Panc1 (cell line): ENCODE data around the gene PCDHGC5. TPM values are rescaled to one million over a fixed set of nuclear protein-coding genes. Genes with fewer than 3 reads are reported as not detected.

Experiments
- ATAC-seq: fragments of 200-7000 bp; cut with Tn5 transposase; 2 replicates; pipeline ENCODE4 v1.9.1; 2020; ENCODE audit warnings: mild to moderate bottlenecking, moderate library complexity
- BruUV-seq: library from RNA; stranded (reverse); fragments of 400-500 nt; replicated peaks from 2 replicates; lab custom pipeline; 2021; lab: Mats Ljungman, UMichigan
- CTCF ChIA-PET: fragments of 300-600 bp; sonication (Branson Sonifier 250); formaldehyde crosslinking; loops from one replicate; lab custom pipeline; 2022; ENCODE audit warnings: antibody characterized with exemption; lab: Charles Lee
- POLR2A ChIA-PET: fragments of 300-600 bp; sonication (Branson Sonifier 250); formaldehyde crosslinking; loops from one replicate; lab custom pipeline; 2022; ENCODE audit warnings: antibody characterized with exemption; lab: Charles Lee
- DNase-seq: peaks from one replicate; pipeline ENCODE4 v3.0.0-alpha.2; 2010; ENCODE audit warnings: low read depth, low spot score
- H3K27ac ChIP-seq: 2 replicates; pipeline ENCODE4 v1.5.1; 2011; ENCODE audit warnings: mild to moderate bottlenecking, low read length, inconsistent platforms
- H3K27me3 ChIP-seq: fragments of 200-500 bp; sonication (Bioruptor generic); 2 replicates; pipeline ENCODE4 v1.6.0; 2014; ENCODE audit warnings: low read length, inconsistent platforms; ENCODE audit not compliant: control insufficient read depth, insufficient read depth
- H3K36me3 ChIP-seq: fragments of 200-500 bp; sonication (Bioruptor generic); 2 replicates; pipeline ENCODE4 v1.5.1; 2014; ENCODE audit warnings: inconsistent platforms, mild to moderate bottlenecking, low read length, moderate library complexity; ENCODE audit not compliant: control insufficient read depth, insufficient read depth
- H3K4me1 ChIP-seq: 2 replicates; pipeline ENCODE4 v1.5.1; 2011; ENCODE audit warnings: inconsistent platforms, mild to moderate bottlenecking, low read length, moderate library complexity; ENCODE audit not compliant: control insufficient read depth, insufficient read depth
- H3K4me3 ChIP-seq, 2 experiments: 2 replicates each; pipeline ENCODE4 v1.5.1; 2011 to 2012; ENCODE audit warnings: low read depth in 2 of 2, low read length in 2 of 2, mild to moderate bottlenecking in 2 of 2, inconsistent platforms in 1 of 2, moderate library complexity in 1 of 2
- H3K9me3 ChIP-seq: fragments of 200-500 bp; sonication (Bioruptor generic); 2 replicates; pipeline ENCODE4 v1.5.1; 2014; ENCODE audit warnings: low read depth, mild to moderate bottlenecking, inconsistent platforms, low read length, moderate library complexity; ENCODE audit not compliant: control insufficient read depth, insufficient read depth
- POLR2AphosphoS5 ChIP-seq: IDR thresholded peaks from 2 replicates; pipeline ENCODE4 v1.6.1; 2012; ENCODE audit warnings: mild to moderate bottlenecking, low read depth, low read length, moderate library complexity
- SIN3A ChIP-seq: IDR thresholded peaks from 2 replicates; pipeline ENCODE4 v1.6.1; 2012; ENCODE audit warnings: low read depth, mild to moderate bottlenecking, low read length, moderate library complexity, borderline replicate concordance; ENCODE audit not compliant: insufficient read depth
- TCF7L2 ChIP-seq: IDR thresholded peaks from 2 replicates; pipeline ENCODE4 v1.6.1; 2011; ENCODE audit warnings: mild to moderate bottlenecking, low read depth, low read length, inconsistent platforms
- in situ Hi-C: cut with HindIII; loops from 2 replicates; pipeline ENCODE4 v1.10.0; 2016; ENCODE audit warnings: low sequenced_read_pairs, low pct_unique_long_range_greater_than_20kb
- intact Hi-C: fragments of 100-400 bp; cut with micrococcal nuclease; formaldehyde crosslinking; loops from one replicate; pipeline ENCODE4 v1.10.0; 2022; ENCODE audit not compliant: unreplicated experiment
- total RNA-seq: library from RNA; stranded (reverse); gene quantifications from one replicate; pipeline ENCODE4 v1.2.1, GENCODE V29; 2021; ENCODE audit not compliant: unreplicated experiment
- TF ChIP-seq, protein P1 (sequence below), 2 experiments: IDR thresholded peaks; 2 replicates each; pipeline ENCODE4 v1.6.1; 2011 to 2012; ENCODE audit warnings: low read depth in 2 of 2, control low read depth in 1 of 2, low read length in 1 of 2, mild to moderate bottlenecking in 1 of 2, moderate library complexity in 1 of 2; ENCODE audit not compliant: insufficient read depth in 1 of 2
- TF ChIP-seq, protein P2 (sequence below): fragments of 450-650 bp; IDR thresholded peaks from 2 replicates; pipeline ENCODE4 v1.5.1; 2017; ENCODE audit warnings: mild to moderate bottlenecking

The PCDHGC5 gene
- total RNA-seq, 1 experiment from 2014 or later: 0.36 TPM

DNA sequence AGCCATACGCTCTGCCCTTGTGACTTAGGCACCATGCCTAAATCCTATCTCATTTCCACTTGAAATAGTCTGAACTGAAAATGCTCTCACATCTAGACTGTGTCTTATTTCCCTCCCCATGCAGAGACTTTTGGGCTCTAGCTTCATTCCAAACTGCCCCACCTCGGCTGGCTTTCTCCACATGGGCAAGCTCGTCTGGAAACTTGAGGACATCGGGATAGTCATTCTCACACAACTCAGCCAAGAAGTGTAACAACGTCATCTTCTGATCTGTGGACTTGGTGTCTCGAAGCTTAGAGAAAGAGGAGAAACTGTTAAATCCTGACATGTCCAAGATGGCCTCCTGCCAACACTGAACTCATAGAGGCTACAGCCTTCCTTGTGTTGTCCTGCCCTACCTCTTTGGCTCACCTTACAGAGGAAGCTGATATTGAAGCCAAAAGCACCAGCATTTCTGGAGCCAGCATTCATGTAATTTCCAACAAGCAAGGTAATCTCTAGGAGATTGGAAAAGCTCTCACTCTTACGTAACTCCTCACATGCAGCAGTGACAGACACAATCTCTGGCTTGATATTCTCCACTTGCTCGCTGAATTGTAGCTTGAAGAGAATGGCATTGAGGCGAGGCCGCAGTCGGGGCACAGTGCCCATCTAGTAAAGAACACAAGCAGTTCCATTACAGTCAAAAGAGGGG is 39.6 kb downstream of the PCDHGC5 start:
- no peaks in the 10 kb centered on the region for H3K27me3 ChIP-seq
- no peak for DNase-seq
- no peak overlapping the region for H3K4me3 ChIP-seq
- intact Hi-C loops: loop anchor here (10.0 kb wide), 1 partner anchor 174 kb away; the partner anchor contains the start of genes PCDHGA4, PCDHGB1 and PCDHGB2
- peaks cover 13% of the 10 kb centered on the region for H3K36me3 ChIP-seq
- no peaks in the 10 kb centered on the region for H3K9me3 ChIP-seq
- H3K27ac ChIP-seq: no peak overlapping the region
- in situ Hi-C loops: no loop called here
- POLR2A ChIA-PET: interaction anchor here (0.6 kb wide), 1 partner anchor 1126 kb away, joined by 3 read pairs; no protein-coding TSS in a partner anchor
- no TSS peak for BruUV-seq
- no peak for ATAC-seq
- TF ChIP-seq, protein P1, sequence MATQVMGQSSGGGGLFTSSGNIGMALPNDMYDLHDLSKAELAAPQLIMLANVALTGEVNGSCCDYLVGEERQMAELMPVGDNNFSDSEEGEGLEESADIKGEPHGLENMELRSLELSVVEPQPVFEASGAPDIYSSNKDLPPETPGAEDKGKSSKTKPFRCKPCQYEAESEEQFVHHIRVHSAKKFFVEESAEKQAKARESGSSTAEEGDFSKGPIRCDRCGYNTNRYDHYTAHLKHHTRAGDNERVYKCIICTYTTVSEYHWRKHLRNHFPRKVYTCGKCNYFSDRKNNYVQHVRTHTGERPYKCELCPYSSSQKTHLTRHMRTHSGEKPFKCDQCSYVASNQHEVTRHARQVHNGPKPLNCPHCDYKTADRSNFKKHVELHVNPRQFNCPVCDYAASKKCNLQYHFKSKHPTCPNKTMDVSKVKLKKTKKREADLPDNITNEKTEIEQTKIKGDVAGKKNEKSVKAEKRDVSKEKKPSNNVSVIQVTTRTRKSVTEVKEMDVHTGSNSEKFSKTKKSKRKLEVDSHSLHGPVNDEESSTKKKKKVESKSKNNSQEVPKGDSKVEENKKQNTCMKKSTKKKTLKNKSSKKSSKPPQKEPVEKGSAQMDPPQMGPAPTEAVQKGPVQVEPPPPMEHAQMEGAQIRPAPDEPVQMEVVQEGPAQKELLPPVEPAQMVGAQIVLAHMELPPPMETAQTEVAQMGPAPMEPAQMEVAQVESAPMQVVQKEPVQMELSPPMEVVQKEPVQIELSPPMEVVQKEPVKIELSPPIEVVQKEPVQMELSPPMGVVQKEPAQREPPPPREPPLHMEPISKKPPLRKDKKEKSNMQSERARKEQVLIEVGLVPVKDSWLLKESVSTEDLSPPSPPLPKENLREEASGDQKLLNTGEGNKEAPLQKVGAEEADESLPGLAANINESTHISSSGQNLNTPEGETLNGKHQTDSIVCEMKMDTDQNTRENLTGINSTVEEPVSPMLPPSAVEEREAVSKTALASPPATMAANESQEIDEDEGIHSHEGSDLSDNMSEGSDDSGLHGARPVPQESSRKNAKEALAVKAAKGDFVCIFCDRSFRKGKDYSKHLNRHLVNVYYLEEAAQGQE (IDR thresholded peaks at IDR 0.05; ENCODE audit: insufficient read depth in 1 of 2, low read depth in 2 of 2, low read length in 1 of 2): no peak
- no peak for TF ChIP-seq SIN3A
- peaks cover 9% of the 10 kb centered on the region for H3K4me1 ChIP-seq
- CTCF ChIA-PET: interaction anchor here (1.0 kb wide), 1 partner anchor 24 kb away, joined by 3 read pairs; no protein-coding TSS in a partner anchor

DNA sequence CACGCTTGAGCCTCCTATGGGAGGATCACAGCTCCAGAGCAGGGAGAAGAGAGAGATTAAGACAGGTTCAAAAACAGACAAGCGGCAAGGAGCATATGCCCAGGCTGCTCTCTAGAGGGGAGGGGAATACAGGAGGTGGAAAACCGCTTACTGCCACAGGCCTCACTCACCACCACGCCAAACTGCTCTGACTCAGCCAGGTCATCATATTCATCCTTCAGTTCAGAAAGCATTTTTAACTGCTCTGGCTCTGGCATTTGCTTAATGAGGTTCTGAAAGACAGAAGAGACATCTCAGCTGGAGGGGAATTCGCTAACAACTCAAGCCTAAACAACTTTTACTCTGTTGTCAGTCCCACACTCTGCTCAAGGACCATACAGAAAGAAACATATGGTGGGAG is 40.1 kb downstream of the PCDHGC5 start:
- CTCF ChIA-PET: no interaction called here
- no peak for DNase-seq
- Histone ChIP-seq H3K4me1 (peaks cover 8% of the 10 kb centered on the region), H3K36me3 (peaks cover 13% of the 10 kb centered on the region), H3K9me3 (no peaks in the 10 kb centered on the region), H3K27ac (no peak overlapping the region), H3K27me3 (no peaks in the 10 kb centered on the region), H3K4me3 (no peak overlapping the region)
- intact Hi-C loops (loop anchor here (10.0 kb wide), 1 partner anchor 174 kb away; the partner anchor contains the start of genes PCDHGA4, PCDHGB1 and PCDHGB2), in situ Hi-C loops (no loop called here)
- no TSS peak for BruUV-seq
- TF ChIP-seq, protein P2, sequence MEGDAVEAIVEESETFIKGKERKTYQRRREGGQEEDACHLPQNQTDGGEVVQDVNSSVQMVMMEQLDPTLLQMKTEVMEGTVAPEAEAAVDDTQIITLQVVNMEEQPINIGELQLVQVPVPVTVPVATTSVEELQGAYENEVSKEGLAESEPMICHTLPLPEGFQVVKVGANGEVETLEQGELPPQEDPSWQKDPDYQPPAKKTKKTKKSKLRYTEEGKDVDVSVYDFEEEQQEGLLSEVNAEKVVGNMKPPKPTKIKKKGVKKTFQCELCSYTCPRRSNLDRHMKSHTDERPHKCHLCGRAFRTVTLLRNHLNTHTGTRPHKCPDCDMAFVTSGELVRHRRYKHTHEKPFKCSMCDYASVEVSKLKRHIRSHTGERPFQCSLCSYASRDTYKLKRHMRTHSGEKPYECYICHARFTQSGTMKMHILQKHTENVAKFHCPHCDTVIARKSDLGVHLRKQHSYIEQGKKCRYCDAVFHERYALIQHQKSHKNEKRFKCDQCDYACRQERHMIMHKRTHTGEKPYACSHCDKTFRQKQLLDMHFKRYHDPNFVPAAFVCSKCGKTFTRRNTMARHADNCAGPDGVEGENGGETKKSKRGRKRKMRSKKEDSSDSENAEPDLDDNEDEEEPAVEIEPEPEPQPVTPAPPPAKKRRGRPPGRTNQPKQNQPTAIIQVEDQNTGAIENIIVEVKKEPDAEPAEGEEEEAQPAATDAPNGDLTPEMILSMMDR: no peak
- ATAC-seq: no peak
- POLR2A ChIA-PET: no interaction called here

DNA sequence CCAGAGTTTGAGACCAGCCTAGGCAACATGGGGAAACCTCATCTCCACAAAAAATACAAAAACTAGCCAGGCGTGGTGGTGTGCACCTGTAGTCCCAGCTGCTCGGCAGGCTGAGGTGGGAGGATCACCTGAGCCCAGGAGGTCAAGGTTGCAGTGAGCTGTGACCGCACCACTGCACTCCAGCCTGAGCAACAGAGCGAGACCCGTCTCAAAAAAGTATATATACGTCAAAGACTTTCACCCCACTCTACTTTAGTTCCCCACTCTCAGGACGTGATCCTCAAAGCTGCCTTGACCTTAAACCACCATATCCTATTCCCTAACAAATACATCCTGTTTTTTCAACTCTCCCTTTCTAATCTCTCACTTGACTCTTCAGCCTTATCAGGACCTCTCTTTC is 41.0 kb downstream of the PCDHGC5 start:
- Histone ChIP-seq H3K27ac (no peak overlapping the region), H3K9me3 (no peaks in the 10 kb centered on the region), H3K4me3 (no peak overlapping the region), H3K27me3 (no peaks in the 10 kb centered on the region), H3K36me3 (peaks cover 13% of the 10 kb centered on the region), H3K4me1 (peaks cover 3% of the 10 kb centered on the region; the same call in 1 of the 2 replicates)
- no peak for ATAC-seq
- TF ChIP-seq, protein P1 (IDR thresholded peaks at IDR 0.05; ENCODE audit: insufficient read depth in 1 of 2, low read depth in 2 of 2, low read length in 1 of 2): no peak
- TF ChIP-seq TCF7L2 (no peak), SIN3A (no peak), POLR2AphosphoS5 (no peak)
- TF ChIP-seq, protein P2: no peak
- intact Hi-C loops (loop anchor here (10.0 kb wide), 1 partner anchor 175 kb away; the partner anchor contains the start of genes PCDHGA4, PCDHGB1 and PCDHGB2), in situ Hi-C loops (no loop called here)
- TSS peak; percentile 71 for BruUV-seq
- DNase-seq: no peak
- ChIA-PET CTCF (no interaction called here), POLR2A (no interaction called here)
